Measurements from ENCODE around the gene LZTS3. TPM values are rescaled to one million over a fixed set of nuclear protein-coding genes. Genes with fewer than 3 reads are reported as not detected.

Gene LZTS3
- total RNA-seq, 5 donors from 2014 or later (not counting 1 experiment from before 2014, with no cell fraction given), result 14.4 to 19.6 (median 15.3) TPM

- H3K27ac ChIP-seq (ENCODE audit: low read length), result no peak overlapping the region
- ATAC-seq (replicated peaks in 1 of 4), result no peak
- Mint-ChIP-seq H3K4me3 (peak overlapping the region in 2 of 3 donors; percentile 44 to 67), H3K9me3 (no peaks in the 10 kb centered on the region), H3K27me3 (peaks cover 6 to 28% of the 10 kb centered on the region in 2 donors), H3K36me3 (peaks cover 3% of the 10 kb centered on the region), H3K4me1 (peaks cover 16 to 20% (median 19%) of the 10 kb centered on the region in 3 donors), H3K27ac (no peak overlapping the region)
- POLR2A ChIA-PET, result interaction anchor here in 1 of 2 donors (0.6 kb wide), 1 partner anchor 117 kb away, joined by 3 read pairs; no protein-coding TSS in a partner anchor
- WGBS (ENCODE audit: insufficient coverage), result 85% methylated on average over 3 of the region's 7 CpGs
- H3K4me3 ChIP-seq (ENCODE audit: control insufficient read depth in 1 of 2, extremely low read depth in 1 of 2, low read length in 1 of 2), result no peak overlapping the region
- H3K36me3 ChIP-seq (ENCODE audit: control insufficient read depth in 2 of 2, extremely low read depth in 1 of 2, insufficient read depth in 1 of 2, low read length in 1 of 2), result no peaks in the 10 kb centered on the region
- CTCF ChIA-PET, result no interaction called here
- peaks cover 3 to 66% of the 10 kb centered on the region in 2 experiments for H3K27me3 ChIP-seq (replicated peaks in 1 of 2; ENCODE audit: control insufficient read depth in 2 of 2, extremely low read depth in 1 of 2, insufficient read depth in 2 of 2, low read length in 1 of 2)
- H3K4me1 ChIP-seq (ENCODE audit: control insufficient read depth in 1 of 2, extremely low read depth in 1 of 2, insufficient read depth in 2 of 2, low read length in 2 of 2), result peaks cover 0 to 29% of the 10 kb centered on the region in 2 experiments
- no peak for DNase-seq
- no peaks in the 10 kb centered on the region for H3K9me3 ChIP-seq
These were observed 4.3 kb downstream of the LZTS3 start for GRCh38 chr20:3168829-3169590.

- DNase-seq, result no peak
- CTCF ChIA-PET, result interaction anchor here (0.6 kb wide), 2 partner anchors 43 to 427 kb away, joined by 3 to 4 read pairs; no protein-coding TSS in a partner anchor
- peak overlapping the region in 2 of 3 donors; percentile 44 to 67 for H3K4me3 Mint-ChIP-seq
These were observed 5.1 kb downstream of the LZTS3 start for GRCh38 chr20:3168079-3168828.

GRCh38 chr20:3167738-3168078 is 5.6 kb downstream of the LZTS3 start:
- DNase-seq (no peak), ATAC-seq (replicated peaks in 1 of 4) (no peak)
- H3K9me3 Mint-ChIP-seq, result no peaks in the 10 kb centered on the region
- ChIA-PET POLR2A (interaction anchor here in 1 of 2 donors (0.5 kb wide), 1 partner anchor 500 kb away, joined by 8 read pairs; no protein-coding TSS in a partner anchor), CTCF (interaction anchor here (0.6 kb wide), 2 partner anchors 43 to 426 kb away, joined by 3 to 4 read pairs; no protein-coding TSS in a partner anchor)
- Histone ChIP-seq H3K36me3 (ENCODE audit: control insufficient read depth in 2 of 2, extremely low read depth in 1 of 2, insufficient read depth in 1 of 2, low read length in 1 of 2) (no peaks in the 10 kb centered on the region), H3K27ac (ENCODE audit: low read length) (no peak overlapping the region), H3K4me1 (ENCODE audit: control insufficient read depth in 1 of 2, extremely low read depth in 1 of 2, insufficient read depth in 2 of 2, low read length in 2 of 2) (peaks cover 0 to 17% of the 10 kb centered on the region in 2 experiments), H3K4me3 (ENCODE audit: control insufficient read depth in 1 of 2, extremely low read depth in 1 of 2, low read length in 1 of 2) (no peak overlapping the region), H3K27me3 (replicated peaks in 1 of 2; ENCODE audit: control insufficient read depth in 2 of 2, extremely low read depth in 1 of 2, insufficient read depth in 2 of 2, low read length in 1 of 2) (peaks cover 3 to 61% of the 10 kb centered on the region in 2 experiments), H3K9me3 (no peaks in the 10 kb centered on the region)
- peaks cover 6 to 27% of the 10 kb centered on the region in 2 donors for H3K27me3 Mint-ChIP-seq
- H3K4me3 Mint-ChIP-seq, result peak overlapping the region in 1 of 3 donors; percentile 46
- no peak overlapping the region for H3K27ac Mint-ChIP-seq
- H3K36me3 Mint-ChIP-seq, result peaks cover 3% of the 10 kb centered on the region
- H3K4me1 Mint-ChIP-seq, result peaks cover 15 to 19% (median 18%) of the 10 kb centered on the region in 3 donors
- WGBS (ENCODE audit: insufficient coverage), result 51% methylated on average over 14 of the region's 25 CpGs

More at GRCh38 chr20:3168079-3168828, 5.1 kb downstream of the LZTS3 start:
- 38% methylated on average over 21 of the region's 39 CpGs for WGBS (ENCODE audit: insufficient coverage)
- no peak overlapping the region for H3K27ac ChIP-seq (ENCODE audit: low read length)
- peaks cover 3 to 62% of the 10 kb centered on the region in 2 experiments for H3K27me3 ChIP-seq (replicated peaks in 1 of 2; ENCODE audit: control insufficient read depth in 2 of 2, extremely low read depth in 1 of 2, insufficient read depth in 2 of 2, low read length in 1 of 2)
- Mint-ChIP-seq H3K9me3 (no peaks in the 10 kb centered on the region), H3K36me3 (peaks cover 3% of the 10 kb centered on the region), H3K4me1 (peaks cover 16 to 20% (median 19%) of the 10 kb centered on the region in 3 donors), H3K27me3 (peaks cover 6 to 27% of the 10 kb centered on the region in 2 donors), H3K27ac (no peak overlapping the region)
- POLR2A ChIA-PET, result no interaction called here
- H3K9me3 ChIP-seq, result no peaks in the 10 kb centered on the region
- H3K4me1 ChIP-seq (ENCODE audit: control insufficient read depth in 1 of 2, extremely low read depth in 1 of 2, insufficient read depth in 2 of 2, low read length in 2 of 2), result peaks cover 0 to 23% of the 10 kb centered on the region in 2 experiments
- ATAC-seq (replicated peaks in 1 of 4), result peak in 1 of 4 experiments; percentile 11
- H3K36me3 ChIP-seq (ENCODE audit: control insufficient read depth in 2 of 2, extremely low read depth in 1 of 2, insufficient read depth in 1 of 2, low read length in 1 of 2), result no peaks in the 10 kb centered on the region
- H3K4me3 ChIP-seq (ENCODE audit: control insufficient read depth in 1 of 2, extremely low read depth in 1 of 2, low read length in 1 of 2), result no peak overlapping the region

GRCh38 chr20:3166913-3167342 is 6.4 kb downstream of the LZTS3 start:
- Histone ChIP-seq H3K27ac (ENCODE audit: low read length) (no peak overlapping the region), H3K27me3 (replicated peaks in 1 of 2; ENCODE audit: control insufficient read depth in 2 of 2, extremely low read depth in 1 of 2, insufficient read depth in 2 of 2, low read length in 1 of 2) (peaks cover 3 to 53% of the 10 kb centered on the region in 2 experiments), H3K4me1 (ENCODE audit: control insufficient read depth in 1 of 2, extremely low read depth in 1 of 2, insufficient read depth in 2 of 2, low read length in 2 of 2) (peaks cover 0 to 12% of the 10 kb centered on the region in 2 experiments), H3K4me3 (ENCODE audit: control insufficient read depth in 1 of 2, extremely low read depth in 1 of 2, low read length in 1 of 2) (no peak overlapping the region), H3K9me3 (no peaks in the 10 kb centered on the region), H3K36me3 (ENCODE audit: control insufficient read depth in 2 of 2, extremely low read depth in 1 of 2, insufficient read depth in 1 of 2, low read length in 1 of 2) (no peaks in the 10 kb centered on the region)
- DNase-seq (no peak), ATAC-seq (replicated peaks in 1 of 4) (no peak)
- H3K27ac Mint-ChIP-seq, result no peak overlapping the region
- peaks cover 6 to 21% of the 10 kb centered on the region in 2 donors for H3K27me3 Mint-ChIP-seq
- H3K4me1 Mint-ChIP-seq, result peaks cover 9 to 11% (median 11%) of the 10 kb centered on the region in 3 donors
- H3K4me3 Mint-ChIP-seq, result no peak overlapping the region
- no peaks in the 10 kb centered on the region for H3K9me3 Mint-ChIP-seq
- ChIA-PET CTCF (no interaction called here), POLR2A (interaction anchor here in 1 of 2 donors (0.5 to 0.6 kb wide), 2 partner anchors 39 to 499 kb away, joined by 3 to 8 read pairs; no protein-coding TSS in a partner anchor)
- 79% methylated on average over 9 of the region's 16 CpGs for WGBS (ENCODE audit: insufficient coverage)
- H3K36me3 Mint-ChIP-seq, result peaks cover 3% of the 10 kb centered on the region

GRCh38 chr20:3166338-3166912 is 6.9 kb downstream of the LZTS3 start:
- DNase-seq, result no peak
- H3K4me3 Mint-ChIP-seq, result no peak overlapping the region
- Histone ChIP-seq H3K36me3 (ENCODE audit: control insufficient read depth in 2 of 2, extremely low read depth in 1 of 2, insufficient read depth in 1 of 2, low read length in 1 of 2) (no peaks in the 10 kb centered on the region), H3K27ac (ENCODE audit: low read length) (no peak overlapping the region), H3K4me3 (ENCODE audit: control insufficient read depth in 1 of 2, extremely low read depth in 1 of 2, low read length in 1 of 2) (no peak overlapping the region), H3K4me1 (ENCODE audit: control insufficient read depth in 1 of 2, extremely low read depth in 1 of 2, insufficient read depth in 2 of 2, low read length in 2 of 2) (peaks cover 0 to 12% of the 10 kb centered on the region in 2 experiments), H3K9me3 (no peaks in the 10 kb centered on the region), H3K27me3 (replicated peaks in 1 of 2; ENCODE audit: control insufficient read depth in 2 of 2, extremely low read depth in 1 of 2, insufficient read depth in 2 of 2, low read length in 1 of 2) (peaks cover 3 to 49% of the 10 kb centered on the region in 2 experiments)
- WGBS (ENCODE audit: insufficient coverage), result 88% methylated on average over 10 of the region's 13 CpGs
- H3K9me3 Mint-ChIP-seq, result no peaks in the 10 kb centered on the region
- peaks cover 7 to 9% (median 9%) of the 10 kb centered on the region in 3 donors for H3K4me1 Mint-ChIP-seq
- H3K27me3 Mint-ChIP-seq, result peaks cover 6 to 20% of the 10 kb centered on the region in 2 donors
- POLR2A ChIA-PET, result interaction anchor here in 1 of 2 donors (0.6 kb wide), 1 partner anchor 40 kb away, joined by 3 read pairs; no protein-coding TSS in a partner anchor
- CTCF ChIA-PET, result no interaction called here
- no peak overlapping the region for H3K27ac Mint-ChIP-seq
- no peak for ATAC-seq (replicated peaks in 1 of 4)
- H3K36me3 Mint-ChIP-seq, result peaks cover 3% of the 10 kb centered on the region

Measured in T-cell (primary cell).